Stomach (tissue), 4 donors: ENCODE measurements around the gene PRSS38.

Experiments
- CTCF ChIP-seq, 7 experiments: fragments of 450-650 bp in 4 of 7; fragments of 200-600 bp in 3 of 7; sonication (generic) in 3 of 7; IDR thresholded peaks; one replicate each; pipeline ENCODE4 v1.5.1; 2016 to 2019; ENCODE audit warnings: antibody characterized with exemption in 7 of 7, control low read depth in 2 of 7, mild to moderate bottlenecking in 1 of 7
- POLR2AphosphoS5 ChIP-seq, 3 donors: sonication (generic); formaldehyde crosslinking; IDR thresholded peaks; one replicate each; pipeline ENCODE4 v1.6.1; 2016; ENCODE audit warnings: antibody characterized with exemption in 3 of 3

GRCh38 chr1:227813962-227814361, 1.5 kb upstream of the PRSS38 start:
- TF ChIP-seq CTCF (IDR thresholded peaks at IDR 0.05) (no peak), POLR2AphosphoS5 (IDR thresholded peaks at IDR 0.05) (no peak)
